PC-9 (cell line): ENCODE results near the gene ARRDC1. TPM values are rescaled to one million over a fixed set of nuclear protein-coding genes. Genes with fewer than 3 reads are reported as not detected.
"Not testable (repeated sequence)": the region's sequence is repeated elsewhere in the genome, so short reads cannot be mapped to it uniquely, and the experiment has no call there.

Experiments
- BruUV-seq: library from RNA; stranded (reverse); fragments of 400-500 nt; replicated peaks from 2 replicates; lab custom pipeline; 2021; lab: Mats Ljungman, UMichigan
- CTCF ChIA-PET: fragments of 300-600 bp; sonication (Branson Sonifier 250); formaldehyde crosslinking; loops from one replicate; lab custom pipeline; 2022; ENCODE audit warnings: antibody characterized with exemption; lab: Charles Lee
- POLR2A ChIA-PET: fragments of 300-600 bp; sonication (Branson Sonifier 250); formaldehyde crosslinking; loops from one replicate; lab custom pipeline; 2022; ENCODE audit warnings: antibody characterized with exemption; ENCODE audit not compliant: unreplicated experiment; lab: Charles Lee
- DNase-seq, 2 experiments: peaks; one replicate each; pipeline versions ENCODE4 v3.0.0 to v3.0.0-alpha.2; 2015 to 2022; ENCODE audit warnings: mixed read lengths in 1 of 2
- H2AFZ ChIP-seq: fragments of 200-600 bp; sonication (generic); 2 replicates; pipeline ENCODE4 v1.8.1; 2017; ENCODE audit warnings: antibody characterized with exemption
- H3F3A ChIP-seq: fragments of 200-600 bp; sonication (generic); 2 replicates; pipeline ENCODE4 v1.8.1; 2017; ENCODE audit warnings: antibody characterized with exemption, mild to moderate bottlenecking, low read depth; ENCODE audit not compliant: insufficient read depth
- H3K27ac ChIP-seq: fragments of 200-600 bp; sonication (generic); 2 replicates; pipeline ENCODE4 v1.6.1; 2016; ENCODE audit warnings: mixed run types
- H3K27me3 ChIP-seq: fragments of 200-600 bp; sonication (generic); 2 replicates; pipeline ENCODE4 v1.6.1; 2016; ENCODE audit warnings: low read depth, mixed run types; ENCODE audit not compliant: insufficient read depth
- H3K36me3 ChIP-seq: fragments of 200-600 bp; sonication (generic); 2 replicates; pipeline ENCODE4 v1.6.1; 2016; ENCODE audit warnings: low read depth, mixed run types
- H3K4me1 ChIP-seq: fragments of 200-600 bp; sonication (generic); replicated peaks from 2 replicates; pipeline ENCODE4 v1.6.1; 2016; ENCODE audit warnings: mixed run types; ENCODE audit not compliant: insufficient read depth
- H3K4me2 ChIP-seq: fragments of 200-600 bp; sonication (generic); 2 replicates; pipeline ENCODE4 v1.6.1; 2017; ENCODE audit warnings: mixed run types
- H3K4me3 ChIP-seq: fragments of 200-600 bp; sonication (generic); 2 replicates; pipeline ENCODE4 v1.6.1; 2016; ENCODE audit warnings: mixed run types
- H3K79me2 ChIP-seq: fragments of 200-600 bp; sonication (generic); 2 replicates; pipeline ENCODE4 v1.6.1; 2017; ENCODE audit warnings: low read depth, mixed run types
- H3K9me2 ChIP-seq: fragments of 200-600 bp; sonication (generic); 2 replicates; pipeline ENCODE4 v1.8.1; 2017; ENCODE audit warnings: mild to moderate bottlenecking; ENCODE audit not compliant: insufficient read depth
- H3K9me3 ChIP-seq: fragments of 200-600 bp; sonication (generic); 2 replicates; pipeline ENCODE4 v1.8.1; 2016; ENCODE audit warnings: low read depth; ENCODE audit not compliant: insufficient read depth
- H4K20me1 ChIP-seq: fragments of 200-600 bp; sonication (generic); 2 replicates; pipeline ENCODE4 v1.8.1; 2017; ENCODE audit not compliant: insufficient read depth
- CTCF ChIP-seq: fragments of 200-600 bp; sonication (generic); conservative IDR thresholded peaks from 2 replicates; pipeline ENCODE4 v1.6.1; 2017; ENCODE audit warnings: mixed run types, antibody characterized with exemption, mild to moderate bottlenecking, moderate library complexity
- EZH2 ChIP-seq: fragments of 200-600 bp; sonication (generic); IDR thresholded peaks from 2 replicates; pipeline ENCODE4 v1.8.0; 2017; ENCODE audit warnings: antibody characterized with exemption, low read depth
- intact Hi-C: fragments of 100-400 bp; cut with micrococcal nuclease; formaldehyde crosslinking; loops from one replicate; pipeline ENCODE4 v1.10.0; 2022; ENCODE audit not compliant: unreplicated experiment
- total RNA-seq: library from RNA; stranded (reverse); gene quantifications from 2 replicates; pipeline ENCODE4 v1.2.3, GENCODE V29; 2021

Gene ARRDC1
- total RNA-seq, 1 experiment from 2014 or later: 127 TPM

DNA sequence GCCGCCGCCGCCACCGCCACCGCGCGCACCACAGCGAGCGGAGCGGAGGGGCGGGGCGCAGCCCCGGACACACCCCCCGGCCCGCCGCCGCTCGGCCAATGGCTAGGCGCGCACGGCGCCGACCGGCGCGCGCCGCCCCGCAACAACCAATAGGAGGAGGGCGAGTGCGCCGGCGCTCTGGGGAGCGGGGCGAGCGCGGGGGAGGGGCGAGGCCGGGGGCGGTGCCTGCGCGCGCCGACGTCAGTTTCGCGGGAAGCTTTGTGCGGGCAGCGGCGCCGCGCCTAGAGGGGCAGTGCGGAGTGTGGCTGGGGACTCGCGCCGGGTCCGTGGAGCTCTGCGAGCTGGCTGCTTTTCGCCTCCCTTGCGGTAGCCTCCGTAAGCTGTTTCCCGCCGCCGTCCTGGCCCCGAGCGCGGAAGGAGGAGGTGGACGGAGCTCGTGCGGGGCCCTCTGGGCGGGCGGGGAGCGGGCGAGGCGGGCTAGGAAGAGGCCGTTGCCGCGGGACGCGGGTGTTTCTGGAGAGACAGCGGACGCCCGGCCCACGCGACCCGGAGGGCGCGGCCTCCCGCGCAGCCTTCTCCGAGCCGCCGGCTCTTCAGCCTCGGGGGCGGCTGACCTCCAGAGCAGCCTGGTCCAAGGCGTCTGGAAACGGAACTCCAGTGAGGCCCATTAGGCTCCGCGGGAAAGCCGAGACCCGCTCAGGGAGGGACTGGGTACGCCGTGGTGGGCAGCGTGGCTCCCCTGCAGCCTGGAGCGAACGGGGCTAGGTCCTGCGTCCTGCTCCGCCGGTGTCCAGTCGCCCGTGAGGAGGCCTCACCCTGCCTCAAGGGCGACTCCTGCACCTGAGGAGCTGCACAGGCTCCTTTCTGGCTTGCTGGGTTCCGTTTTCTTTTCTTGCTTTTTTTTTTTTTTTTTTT is 14.8 kb upstream of the ARRDC1 start, which contains the start of gene ZMYND19:
Gene ZMYND19 (minus strand): TSS at position 44 of the 915 bp plus-strand sequence. CDS start 249 bp downstream, outside the sequence.
- H3K27me3 ChIP-seq: no peaks in the 10 kb centered on the region
- intact Hi-C loops: loop anchor here (2.0 kb wide), 2 partner anchors 14 to 28 kb away; partner anchors contain the start of genes ARRDC1 and EHMT1
- H3K9me2 ChIP-seq: no peaks in the 10 kb centered on the region
- no peak within 1 kb of the TSS for H3K27ac ChIP-seq
- TSS peak; percentile 29 for BruUV-seq
- POLR2A ChIA-PET: interaction anchor here (0.5 to 0.7 kb wide), 2 partner anchors 25 to 350 kb away, joined by 6 read pairs; partner anchors contain the start of gene TUBB4B
- TF ChIP-seq CTCF (no peak; the same call in 1 of the 2 replicates), EZH2 (no peak)
- CTCF ChIA-PET: interaction anchor here (0.6 to 1.3 kb wide), 4 partner anchors 14 to 463 kb away, joined by 3 to 8 read pairs (median 4); partner anchors contain the start of genes ARRDC1 and MRPL41
- peaks cover 13% of the 10 kb centered on the region for H3K4me1 ChIP-seq
- H2AFZ ChIP-seq: peak within 1 kb of the TSS; percentile 99
- H3K4me2 ChIP-seq: peak within 1 kb of the TSS; percentile 91
- H3K79me2 ChIP-seq: peaks cover 18% of the 10 kb centered on the region
- peak; percentile 65 to 94 for DNase-seq
- peaks cover 8% of the 10 kb centered on the region; the same call in 1 of the 2 replicates for H3K36me3 ChIP-seq
- no peaks in the 10 kb centered on the region for H3K9me3 ChIP-seq
- H3F3A ChIP-seq: no peaks in the 10 kb centered on the region
- peaks cover 12% of the 10 kb centered on the region for H4K20me1 ChIP-seq
- H3K4me3 ChIP-seq: peak within 1 kb of the TSS; percentile 91

- Histone ChIP-seq H3K4me3 (no peak overlapping the region), H3K9me2 (no peaks in the 10 kb centered on the region), H3K36me3 (peaks cover 7% of the 10 kb centered on the region; the same call in 1 of the 2 replicates), H4K20me1 (peaks cover 12% of the 10 kb centered on the region), H2AFZ (no peak overlapping the region), H3K9me3 (no peaks in the 10 kb centered on the region), H3K79me2 (peaks cover 18% of the 10 kb centered on the region), H3F3A (no peaks in the 10 kb centered on the region), H3K4me2 (no peak overlapping the region), H3K27me3 (no peaks in the 10 kb centered on the region), H3K4me1 (peaks cover 13% of the 10 kb centered on the region), H3K27ac (no peak overlapping the region)
- intact Hi-C loops: no loop called here
- no peak for DNase-seq
- POLR2A ChIA-PET: no interaction called here
- BruUV-seq: no TSS peak
- CTCF ChIA-PET: no interaction called here
- no peak for TF ChIP-seq CTCF
- TF ChIP-seq EZH2: no peak
Measured at GRCh38 chr9:137592767-137593166, 12.7 kb upstream of the ARRDC1 start.

- Histone ChIP-seq H2AFZ (no peak overlapping the region), H3K9me3 (no peaks in the 10 kb centered on the region), H3F3A (no peaks in the 10 kb centered on the region), H3K79me2 (peaks cover 16% of the 10 kb centered on the region), H3K4me2 (no peak overlapping the region), H3K4me3 (no peak overlapping the region), H3K36me3 (peaks cover 3% of the 10 kb centered on the region; the same call in 1 of the 2 replicates), H3K27ac (no peak overlapping the region), H3K9me2 (no peaks in the 10 kb centered on the region), H4K20me1 (peaks cover 12% of the 10 kb centered on the region), H3K4me1 (peaks cover 13% of the 10 kb centered on the region), H3K27me3 (no peaks in the 10 kb centered on the region)
- BruUV-seq: no TSS peak
- intact Hi-C loops: no loop called here
- CTCF ChIA-PET: no interaction called here
- no peak for TF ChIP-seq CTCF
- no peak for TF ChIP-seq EZH2
- POLR2A ChIA-PET: no interaction called here
- no peak for DNase-seq
Measured at GRCh38 chr9:137593176-137593575, 12.3 kb upstream of the ARRDC1 start.

GRCh38 chr9:137596577-137596976 is 8.9 kb upstream of the ARRDC1 start:
- H3K9me2 ChIP-seq, BruUV-seq, H3F3A ChIP-seq, H3K9me3 ChIP-seq, DNase-seq, H3K4me2 ChIP-seq, intact Hi-C loops, H2AFZ ChIP-seq, H3K27ac ChIP-seq, H3K79me2 ChIP-seq, H3K27me3 ChIP-seq, H3K4me1 ChIP-seq, H3K36me3 ChIP-seq, H4K20me1 ChIP-seq, H3K4me3 ChIP-seq: not testable (repeated sequence)
- ChIA-PET CTCF (interaction anchor here (0.6 to 0.7 kb wide), 3 partner anchors 115 to 570 kb away, joined by 4 to 15 read pairs (median 5); no protein-coding TSS in a partner anchor), POLR2A (interaction anchor here (0.7 kb wide), 1 partner anchor 27 kb away, joined by 3 read pairs; no protein-coding TSS in a partner anchor)
